MM.1S (cell line): Measurements from ENCODE around the gene PREP.

Experiments
- CTCF ChIP-seq: fragments of 300-600 bp; sonication (generic); IDR thresholded peaks from 2 replicates; pipeline ENCODE4 v1.5.1; 2016; ENCODE audit warnings: antibody characterized with exemption, low read length, mixed read lengths
- EZH2 ChIP-seq: fragments of 300-600 bp; sonication (generic); optimal IDR thresholded peaks from 2 replicates; pipeline ENCODE3; 2017; ENCODE audit warnings: low read depth, mild to moderate bottlenecking, antibody characterized with exemption, low read length, mixed read lengths

- TF ChIP-seq EZH2, result no peak
- TF ChIP-seq CTCF, result no peak
Measured at GRCh38 chr6:105313211-105313610, 89.7 kb downstream of the PREP start.
